ENCODE results near the gene ZNF580. TPM values are rescaled to one million over a fixed set of nuclear protein-coding genes. Genes with fewer than 3 reads are reported as not detected.

Gene ZNF580
- total RNA-seq, 2 experiments from 2014 or later: 24.4 to 50.0 TPM

DNA sequence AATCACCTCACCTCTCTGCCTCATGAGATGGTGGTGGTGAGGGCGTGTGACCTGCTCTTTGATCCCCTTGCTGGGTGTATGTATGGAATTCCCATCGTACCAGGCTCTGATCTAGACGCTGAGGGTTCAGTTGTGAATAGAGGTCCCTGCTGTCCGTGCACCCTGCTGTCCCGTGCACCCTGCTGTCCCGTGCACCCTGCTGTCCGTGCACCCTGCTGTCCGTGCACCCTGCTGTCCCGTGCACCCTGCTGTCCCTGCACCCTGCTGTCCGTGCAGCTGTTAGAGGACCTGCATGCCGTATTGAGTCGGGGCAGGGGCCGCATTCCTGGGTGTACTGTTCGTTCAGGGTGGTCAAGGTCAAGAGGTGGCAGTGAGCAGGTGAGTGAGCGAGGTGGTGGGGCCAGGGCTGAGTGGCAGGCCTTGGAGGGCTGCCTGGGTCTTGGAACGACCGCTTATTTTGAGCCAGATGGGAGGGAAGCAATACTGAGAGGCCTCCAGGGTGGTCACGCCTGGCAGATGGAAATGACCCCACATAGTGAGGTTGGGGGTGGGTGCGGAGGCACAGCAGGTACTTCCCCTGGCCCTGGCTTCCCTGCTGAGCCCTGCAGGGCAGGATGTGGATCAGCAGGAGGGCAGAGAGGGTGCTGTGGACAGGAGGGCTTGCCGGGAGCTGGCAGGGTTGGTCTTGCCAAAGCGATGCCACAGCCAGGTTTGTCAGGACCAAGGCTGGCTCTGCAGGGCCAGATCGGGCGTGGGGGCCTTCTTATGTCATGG, 29.7 kb downstream of the ZNF580 start:
- no peak for DNase-seq (ENCODE audit: low spot score)
- Histone ChIP-seq H4K20me1 (ENCODE audit: insufficient read depth, low read length) (no peaks in the 10 kb centered on the region; the same call in 1 of the 2 replicates), H3K9me2 (ENCODE audit: insufficient read depth, low read length) (no peaks in the 10 kb centered on the region), H3K4me1 (ENCODE audit: insufficient read depth, low read length, poor library complexity, severe bottlenecking) (peaks cover 17% of the 10 kb centered on the region), H3K27ac (ENCODE audit: low read depth, low read length, poor library complexity, severe bottlenecking) (no peak overlapping the region), H3K79me2 (ENCODE audit: insufficient read depth, low read depth, low read length) (peaks cover 36% of the 10 kb centered on the region), H3K36me3 (ENCODE audit: insufficient read depth, low read length) (peaks cover 95% of the 10 kb centered on the region), H2AFZ (ENCODE audit: low read length) (no peak overlapping the region), H3K4me2 (ENCODE audit: low read length) (no peak overlapping the region), H3K9me3 (ENCODE audit: low read length) (no peaks in the 10 kb centered on the region), H3K4me3 (ENCODE audit: low read depth, low read length, poor library complexity, severe bottlenecking) (no peak overlapping the region)
- intact Hi-C loops (cut with micrococcal nuclease; ENCODE audit: unreplicated experiment): no loop called here
- TF ChIP-seq EZH2phosphoT487 (IDR thresholded peaks at IDR 0.05; ENCODE audit: borderline replicate concordance, low read depth, low read length): no peak
- TF ChIP-seq, protein P1, sequence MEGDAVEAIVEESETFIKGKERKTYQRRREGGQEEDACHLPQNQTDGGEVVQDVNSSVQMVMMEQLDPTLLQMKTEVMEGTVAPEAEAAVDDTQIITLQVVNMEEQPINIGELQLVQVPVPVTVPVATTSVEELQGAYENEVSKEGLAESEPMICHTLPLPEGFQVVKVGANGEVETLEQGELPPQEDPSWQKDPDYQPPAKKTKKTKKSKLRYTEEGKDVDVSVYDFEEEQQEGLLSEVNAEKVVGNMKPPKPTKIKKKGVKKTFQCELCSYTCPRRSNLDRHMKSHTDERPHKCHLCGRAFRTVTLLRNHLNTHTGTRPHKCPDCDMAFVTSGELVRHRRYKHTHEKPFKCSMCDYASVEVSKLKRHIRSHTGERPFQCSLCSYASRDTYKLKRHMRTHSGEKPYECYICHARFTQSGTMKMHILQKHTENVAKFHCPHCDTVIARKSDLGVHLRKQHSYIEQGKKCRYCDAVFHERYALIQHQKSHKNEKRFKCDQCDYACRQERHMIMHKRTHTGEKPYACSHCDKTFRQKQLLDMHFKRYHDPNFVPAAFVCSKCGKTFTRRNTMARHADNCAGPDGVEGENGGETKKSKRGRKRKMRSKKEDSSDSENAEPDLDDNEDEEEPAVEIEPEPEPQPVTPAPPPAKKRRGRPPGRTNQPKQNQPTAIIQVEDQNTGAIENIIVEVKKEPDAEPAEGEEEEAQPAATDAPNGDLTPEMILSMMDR (conservative IDR thresholded peaks at IDR 0.05; ENCODE audit: low read length): no peak
- CTCF ChIA-PET (ENCODE audit: unreplicated experiment): interaction anchor here (0.6 kb wide), 1 partner anchor 187 kb away, joined by 3 read pairs; no protein-coding TSS in a partner anchor
- BruUV-seq (replicated peaks): no TSS peak
- POLR2A ChIA-PET: no interaction called here

DNA sequence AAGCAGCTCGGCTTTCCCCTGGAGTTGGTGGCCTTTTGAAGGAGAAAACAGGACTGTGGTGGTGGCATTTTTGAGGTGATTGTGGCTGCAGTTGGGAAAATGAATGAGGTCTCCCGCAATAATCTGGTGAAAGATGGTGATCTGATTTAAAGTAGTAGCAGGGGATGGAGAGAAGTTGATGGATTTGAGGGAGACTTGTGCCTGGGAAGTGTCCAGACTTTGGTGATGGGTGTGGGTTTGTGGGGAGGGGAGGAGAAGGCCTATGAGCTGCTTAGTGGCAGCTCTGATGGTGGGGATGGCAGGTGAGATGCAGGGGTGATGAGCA, 30.2 kb downstream of the ZNF580 start:
- intact Hi-C loops (cut with micrococcal nuclease; ENCODE audit: unreplicated experiment): no loop called here
- H3K4me1 ChIP-seq (ENCODE audit: insufficient read depth, low read length, poor library complexity, severe bottlenecking): peaks cover 17% of the 10 kb centered on the region
- H3K27ac ChIP-seq (ENCODE audit: low read depth, low read length, poor library complexity, severe bottlenecking): no peak overlapping the region
- H3K79me2 ChIP-seq (ENCODE audit: insufficient read depth, low read depth, low read length): peaks cover 41% of the 10 kb centered on the region
- H3K9me3 ChIP-seq (ENCODE audit: low read length): no peaks in the 10 kb centered on the region
- no peak overlapping the region for H3K4me2 ChIP-seq (ENCODE audit: low read length)
- no peaks in the 10 kb centered on the region; the same call in none of the 2 replicates for H4K20me1 ChIP-seq (ENCODE audit: insufficient read depth, low read length)
- no TSS peak for BruUV-seq (replicated peaks)
- POLR2A ChIA-PET: no interaction called here
- CTCF ChIA-PET (ENCODE audit: unreplicated experiment): interaction anchor here (0.6 kb wide), 1 partner anchor 186 kb away, joined by 3 read pairs; no protein-coding TSS in a partner anchor
- peaks cover 95% of the 10 kb centered on the region for H3K36me3 ChIP-seq (ENCODE audit: insufficient read depth, low read length)
- no peak for DNase-seq (ENCODE audit: low spot score)
- no peaks in the 10 kb centered on the region for H3K9me2 ChIP-seq (ENCODE audit: insufficient read depth, low read length)
- no peak overlapping the region for H3K4me3 ChIP-seq (ENCODE audit: low read depth, low read length, poor library complexity, severe bottlenecking)
- TF ChIP-seq, protein P1 (conservative IDR thresholded peaks at IDR 0.05; ENCODE audit: low read length): no peak
- TF ChIP-seq EZH2phosphoT487 (IDR thresholded peaks at IDR 0.05; ENCODE audit: borderline replicate concordance, low read depth, low read length): no peak
- no peak overlapping the region for H2AFZ ChIP-seq (ENCODE audit: low read length)

DNA sequence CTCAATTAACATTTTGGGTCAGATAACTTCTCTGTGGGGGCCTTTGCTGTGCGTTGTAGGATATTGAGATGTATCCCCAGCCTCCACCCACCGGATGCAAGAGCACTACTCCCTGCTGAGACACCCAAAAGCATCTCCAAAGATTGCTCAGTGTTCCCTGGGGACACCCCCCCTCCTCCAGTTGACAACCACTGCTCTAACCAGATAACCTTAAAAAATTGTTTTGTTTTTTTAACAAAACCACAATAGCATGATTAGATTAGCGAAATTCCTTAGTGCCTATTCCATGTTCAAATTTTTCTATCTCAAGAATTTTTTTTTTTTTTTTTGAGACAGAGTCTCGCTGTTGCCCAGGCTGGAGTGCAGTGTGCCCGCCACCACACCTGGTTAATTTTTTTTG, 31.6 kb downstream of the ZNF580 start:
- ChIA-PET POLR2A (no interaction called here), CTCF (ENCODE audit: unreplicated experiment) (no interaction called here)
- TF ChIP-seq EZH2phosphoT487 (IDR thresholded peaks at IDR 0.05; ENCODE audit: borderline replicate concordance, low read depth, low read length): no peak
- TF ChIP-seq, protein P1 (conservative IDR thresholded peaks at IDR 0.05; ENCODE audit: low read length): no peak
- Histone ChIP-seq H3K27ac (ENCODE audit: low read depth, low read length, poor library complexity, severe bottlenecking) (no peak overlapping the region), H3K36me3 (ENCODE audit: insufficient read depth, low read length) (peaks cover 94% of the 10 kb centered on the region), H4K20me1 (ENCODE audit: insufficient read depth, low read length) (no peaks in the 10 kb centered on the region; the same call in none of the 2 replicates), H3K4me2 (ENCODE audit: low read length) (no peak overlapping the region), H3K9me2 (ENCODE audit: insufficient read depth, low read length) (no peaks in the 10 kb centered on the region), H3K9me3 (ENCODE audit: low read length) (no peaks in the 10 kb centered on the region), H3K4me3 (ENCODE audit: low read depth, low read length, poor library complexity, severe bottlenecking) (no peak overlapping the region), H3K4me1 (ENCODE audit: insufficient read depth, low read length, poor library complexity, severe bottlenecking) (peaks cover 28% of the 10 kb centered on the region), H3K79me2 (ENCODE audit: insufficient read depth, low read depth, low read length) (peaks cover 50% of the 10 kb centered on the region), H2AFZ (ENCODE audit: low read length) (no peak overlapping the region)
- no TSS peak for BruUV-seq (replicated peaks)
- intact Hi-C loops (cut with micrococcal nuclease; ENCODE audit: unreplicated experiment): no loop called here
- DNase-seq (ENCODE audit: low spot score): no peak

Measured in OCI-LY7 (cell line).